GM19397 (cell line): ENCODE results near the gene MAP3K10.
"Not testable (repeated sequence)": the region's sequence is repeated elsewhere in the genome, so short reads cannot be mapped to it uniquely, and the experiment has no call there.

ENCODE experiments used
- ATAC-seq: cut with Tn5 transposase; IDR thresholded peaks from one replicate; pipeline ENCODE4 v1.9.1; 2021; ENCODE audit warnings: mild to moderate bottlenecking, moderate library complexity; ENCODE audit not compliant: unreplicated experiment

The MAP3K10 gene

DNA sequence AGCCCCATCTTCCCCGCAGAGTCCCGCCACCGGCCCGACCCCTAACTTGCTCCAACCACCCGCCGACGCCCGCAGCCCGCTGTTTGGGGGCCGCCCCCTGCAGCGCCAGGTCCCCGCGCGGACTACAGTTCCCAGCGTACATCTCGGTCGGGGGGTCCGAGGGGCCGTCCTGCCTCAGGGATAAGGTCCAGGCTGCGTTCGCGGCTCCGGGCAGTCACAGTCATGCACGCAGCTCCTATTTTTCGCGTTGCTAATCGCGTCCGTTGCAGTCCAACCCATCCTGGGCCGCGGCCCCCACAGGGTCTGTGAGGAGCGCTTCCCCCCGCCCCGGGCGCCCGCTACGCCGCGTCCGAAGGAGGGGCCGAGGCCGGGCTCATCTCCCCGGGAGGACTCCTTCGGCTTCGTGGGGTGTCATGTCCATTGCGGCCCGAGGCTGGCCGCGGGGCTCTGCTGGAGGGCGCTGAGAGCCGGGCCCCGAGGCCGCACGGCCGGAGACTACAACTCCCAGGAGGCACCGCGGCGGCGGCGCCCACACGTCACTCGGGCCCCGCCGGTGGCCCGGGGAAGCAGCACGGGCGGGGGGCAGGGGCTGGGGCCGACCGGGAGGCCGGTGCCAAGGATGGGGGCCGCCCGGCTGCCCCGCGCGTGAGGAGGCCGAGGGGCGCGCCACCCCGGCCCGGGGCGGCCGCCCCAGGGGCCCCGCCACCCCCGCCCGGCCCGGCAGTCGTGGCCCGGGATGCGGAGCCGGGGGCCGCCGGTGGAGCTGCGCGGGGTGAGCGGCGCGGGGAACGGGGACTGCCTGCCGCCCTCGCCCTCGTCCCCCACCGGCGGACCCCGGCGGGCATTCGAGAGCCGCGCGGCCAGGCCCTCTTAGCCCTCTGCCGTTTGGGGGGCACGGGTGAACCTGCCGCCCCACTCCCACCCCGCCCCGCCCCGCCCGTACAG, at the start of gene MAP3K10:
Gene MAP3K10, plus strand, starts transcription at position 536 of the 945 bp plus-strand sequence. CDS start 606 bp downstream, outside the sequence.
- peak; percentile 77 for ATAC-seq

DNA sequence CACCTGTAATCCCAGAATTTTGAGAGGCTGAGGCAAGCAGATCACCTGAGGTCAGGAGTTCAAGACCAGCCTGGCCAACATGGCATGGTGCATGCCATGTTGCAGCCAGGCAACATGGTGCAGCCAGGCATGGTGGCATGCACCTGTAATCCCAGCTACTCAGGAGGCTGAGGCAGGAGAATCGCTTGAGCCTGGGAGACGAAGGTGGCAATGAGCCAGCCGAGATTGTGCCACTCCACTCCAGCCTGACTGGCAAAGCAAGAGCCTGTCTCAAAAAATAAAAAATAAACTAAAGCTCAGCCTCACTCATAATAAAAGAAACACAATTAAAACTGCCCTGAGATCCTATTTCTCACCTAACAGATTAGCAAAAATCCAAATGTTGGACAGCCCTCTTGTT, 49.7 kb upstream of the MAP3K10 start:
- no peak for ATAC-seq

- ATAC-seq = no peak
Observed at GRCh38 chr19:40143612-40144011, 47.6 kb upstream of the MAP3K10 start.

DNA sequence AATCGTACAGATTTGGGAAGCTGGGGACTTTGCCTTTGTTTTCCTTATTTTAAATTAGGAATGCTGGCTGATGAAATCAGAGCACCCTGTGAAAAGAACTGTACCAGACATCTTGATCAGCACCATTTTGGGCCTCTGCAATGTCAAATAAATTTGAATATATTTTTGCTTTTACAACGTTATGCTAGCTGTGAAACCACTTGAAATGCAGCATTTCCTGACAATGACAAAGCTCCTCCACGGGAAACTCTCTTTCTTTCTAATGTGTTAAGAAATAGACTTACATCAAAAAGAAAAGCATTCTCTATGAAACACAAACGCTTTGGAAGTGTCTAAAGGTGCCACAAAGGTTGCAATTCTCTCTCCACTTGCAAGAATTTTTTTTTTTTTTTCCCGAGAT, 47.1 kb upstream of the MAP3K10 start:
- no peak for ATAC-seq

DNA sequence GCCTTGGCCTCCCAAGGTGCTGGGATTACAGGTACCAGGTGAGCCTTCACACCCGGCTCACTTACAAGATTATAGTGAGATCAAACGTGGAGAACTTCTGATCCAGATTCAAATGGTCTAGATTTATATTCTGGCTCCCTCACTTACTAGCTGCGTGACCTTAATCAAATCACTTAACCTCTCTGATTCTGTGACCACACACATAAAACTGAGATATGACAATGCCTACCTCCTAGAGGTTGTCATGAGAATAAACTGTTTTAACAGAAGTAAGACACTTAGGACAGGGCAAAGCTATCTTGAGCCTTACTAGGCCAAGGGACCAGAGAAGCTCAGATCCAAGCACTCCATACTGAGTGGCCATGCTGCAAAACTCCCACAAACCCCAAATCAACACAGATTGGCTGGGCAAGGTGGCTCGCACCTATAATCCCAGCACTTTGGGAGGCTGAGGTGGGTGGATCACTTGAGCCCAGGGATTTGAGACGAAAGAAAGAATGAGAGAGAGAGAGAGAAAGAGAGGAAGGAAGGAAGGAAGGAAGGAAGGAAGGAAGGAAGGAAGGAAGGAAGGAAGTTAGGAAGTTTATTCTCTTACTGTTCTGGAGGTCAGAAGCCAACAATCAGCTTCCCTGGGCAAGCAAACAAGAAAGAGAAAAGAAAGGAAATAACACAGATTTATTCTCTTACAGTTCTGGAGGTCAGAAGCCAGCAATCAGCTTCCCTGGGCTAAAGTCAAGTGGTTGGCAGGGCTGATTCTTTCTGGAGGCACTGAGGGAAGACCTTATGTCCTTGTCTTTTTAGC, 46.1 kb upstream of the MAP3K10 start:
- no peak for ATAC-seq

DNA sequence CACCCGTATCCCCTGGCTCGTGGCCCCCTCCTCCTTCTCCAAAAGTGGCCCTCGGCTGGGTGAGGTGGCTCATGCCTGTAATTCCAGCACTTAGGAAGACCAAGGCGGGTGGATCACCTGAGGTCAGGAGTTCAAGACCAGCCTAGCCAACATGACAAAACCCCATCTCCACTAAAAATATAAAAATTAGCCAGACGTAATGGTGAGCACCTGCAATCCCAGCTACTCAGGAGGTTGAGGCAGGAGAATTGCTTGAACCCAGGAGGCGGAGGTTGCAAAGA, 45.5 kb upstream of the MAP3K10 start:
- not testable (repeated sequence) for ATAC-seq

GRCh38 chr19:40147338-40147692, 43.9 kb upstream of the MAP3K10 start:
- ATAC-seq = no peak

DNA sequence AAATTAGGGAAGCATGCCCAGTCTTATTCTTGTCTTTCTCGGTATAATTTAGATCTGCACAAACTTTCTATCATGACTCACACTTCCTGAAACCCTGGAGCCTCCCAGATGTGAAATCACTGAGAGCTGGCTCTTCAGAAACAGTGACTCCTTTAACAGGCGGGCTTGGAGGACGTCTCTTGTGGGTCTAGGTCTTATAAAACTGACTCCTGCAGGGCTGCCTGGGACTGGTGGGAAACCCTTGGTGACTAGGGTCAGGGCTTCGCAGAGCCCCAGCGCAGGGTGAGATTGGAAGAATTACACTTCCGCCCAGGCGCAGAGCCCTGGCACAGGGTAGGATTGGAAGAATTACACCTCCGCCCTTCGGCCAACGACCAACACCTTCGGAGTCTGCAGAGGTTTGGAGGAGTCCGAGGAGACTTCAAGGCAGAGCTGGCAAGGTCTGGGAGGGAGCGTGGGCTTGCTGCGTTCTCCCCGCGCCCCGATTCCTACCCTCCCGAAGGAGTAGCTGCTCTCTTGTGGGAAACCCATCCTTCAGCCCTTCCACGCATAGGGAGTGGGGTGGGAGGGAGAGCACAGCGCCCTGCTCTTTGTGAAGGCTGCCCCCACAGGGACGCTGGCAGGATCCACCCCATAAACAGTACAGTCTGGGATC, 43.4 kb upstream of the MAP3K10 start:
- ATAC-seq = no peak

DNA sequence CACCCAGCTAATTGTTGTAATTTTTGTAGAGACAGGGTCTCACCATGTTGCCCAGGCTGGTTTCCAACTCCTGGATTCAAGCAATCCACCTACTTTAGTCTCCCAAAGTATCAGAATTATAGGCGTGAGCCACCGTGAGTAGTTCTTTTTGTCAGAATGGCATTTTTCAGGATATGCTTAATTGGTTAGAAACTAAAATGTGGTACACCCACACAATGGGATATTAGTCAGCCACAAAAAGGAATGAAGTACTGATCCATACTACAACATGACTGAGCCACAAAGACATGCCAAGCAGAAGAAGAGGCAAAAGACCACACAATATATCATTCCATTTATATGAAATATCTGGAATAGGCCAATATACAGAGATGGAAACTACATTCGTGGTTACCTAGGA, 41.7 kb upstream of the MAP3K10 start:
- no peak for ATAC-seq

- no peak for ATAC-seq
Observed at GRCh38 chr19:40150170-40150569, 41.1 kb upstream of the MAP3K10 start.

DNA sequence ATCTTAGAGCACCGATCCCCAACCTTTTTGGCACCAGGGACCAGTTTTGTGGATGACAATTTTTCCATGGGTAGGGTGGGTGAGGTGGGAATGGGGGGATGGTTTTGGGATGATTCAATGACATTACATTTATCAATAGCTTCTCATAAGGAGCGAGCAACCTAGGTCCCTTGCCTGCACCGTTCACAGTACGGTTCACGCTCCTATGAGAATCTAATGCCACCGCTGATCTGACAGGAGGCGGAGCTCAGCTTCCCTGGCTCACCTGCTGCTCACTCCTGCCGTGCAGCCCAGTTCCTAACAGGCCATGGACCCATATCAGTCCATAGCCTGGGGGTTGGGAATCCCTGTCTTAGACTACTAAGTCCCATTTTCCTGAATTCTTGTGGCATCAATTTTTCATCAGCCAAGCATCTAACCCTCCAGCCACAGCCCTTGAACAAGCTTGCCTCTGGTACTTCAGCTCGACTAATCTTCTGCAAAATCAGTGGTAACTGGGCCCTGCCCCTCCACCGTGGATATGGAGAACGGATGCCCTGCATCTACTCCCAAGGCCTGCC, 37.0 kb upstream of the MAP3K10 start:
- ATAC-seq = no peak

DNA sequence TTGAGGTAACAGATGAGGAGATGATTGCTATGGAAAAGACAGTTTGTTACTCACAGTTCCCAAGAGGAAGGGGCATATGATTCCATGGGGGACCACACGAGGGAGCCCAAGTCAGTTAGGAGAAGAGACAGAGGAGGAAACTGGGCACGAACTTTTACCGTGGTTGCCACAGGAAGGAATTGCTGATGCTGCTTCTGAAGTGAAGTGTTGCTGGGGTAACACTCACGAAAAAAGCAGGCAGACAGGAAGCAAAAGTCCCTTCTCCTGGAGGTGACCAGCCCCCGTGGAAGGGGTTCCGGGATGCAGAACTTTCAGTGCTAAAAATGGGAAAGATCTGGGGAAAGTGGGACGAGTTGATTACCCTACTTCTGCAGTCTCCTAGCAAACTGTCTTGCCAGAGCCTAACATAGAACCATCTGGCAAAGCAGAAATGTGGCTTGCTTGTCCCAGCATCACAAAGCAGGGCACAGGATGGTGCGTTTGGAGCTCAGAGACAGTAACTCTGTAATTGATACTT, 35.4 kb upstream of the MAP3K10 start:
- no peak for ATAC-seq

- no peak for ATAC-seq
Observed at GRCh38 chr19:40157059-40157458, 34.2 kb upstream of the MAP3K10 start.

- ATAC-seq = no peak
Observed at GRCh38 chr19:40159744-40160143, 31.5 kb upstream of the MAP3K10 start.

GRCh38 chr19:40162104-40162503, 29.1 kb upstream of the MAP3K10 start:
- ATAC-seq = no peak

DNA sequence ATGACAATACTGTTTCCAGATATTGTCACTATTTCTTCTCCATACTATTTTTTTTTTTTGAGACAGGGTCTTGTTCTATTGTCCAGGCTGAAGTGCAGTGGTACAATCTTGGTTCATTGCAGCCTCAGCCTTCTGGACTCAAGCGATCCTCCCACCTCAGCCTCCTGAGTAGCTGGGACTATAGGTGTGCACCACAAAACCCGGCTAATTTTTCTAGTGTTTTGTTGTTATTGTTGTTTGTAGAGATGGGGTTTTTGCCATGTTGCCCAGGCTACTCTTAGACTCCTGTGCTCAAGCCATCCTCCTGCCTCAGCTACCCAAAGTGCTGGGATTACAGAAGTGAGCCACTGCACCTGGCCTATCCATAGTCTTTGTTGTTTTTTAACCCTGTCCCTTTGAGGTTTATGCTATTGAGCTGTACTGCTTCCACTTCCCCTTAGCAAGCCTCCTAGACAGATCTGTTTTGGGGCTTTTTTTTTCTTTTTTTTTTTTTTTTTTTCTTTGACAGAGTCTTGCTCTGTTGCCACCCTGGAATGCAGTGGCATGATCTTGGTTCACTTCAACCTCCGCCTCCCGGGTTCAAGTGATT, 27.6 kb upstream of the MAP3K10 start:
- ATAC-seq = no peak

- ATAC-seq = no peak
Observed at GRCh38 chr19:40165362-40165937, 25.8 kb upstream of the MAP3K10 start.

- ATAC-seq = not testable (repeated sequence)
Observed at GRCh38 chr19:40169482-40170302, 21.5 kb upstream of the MAP3K10 start.

- not testable (repeated sequence) for ATAC-seq
Observed at GRCh38 chr19:40170303-40170989, 20.8 kb upstream of the MAP3K10 start.
